ENCODE measurements around the gene PLD1.

DNA sequence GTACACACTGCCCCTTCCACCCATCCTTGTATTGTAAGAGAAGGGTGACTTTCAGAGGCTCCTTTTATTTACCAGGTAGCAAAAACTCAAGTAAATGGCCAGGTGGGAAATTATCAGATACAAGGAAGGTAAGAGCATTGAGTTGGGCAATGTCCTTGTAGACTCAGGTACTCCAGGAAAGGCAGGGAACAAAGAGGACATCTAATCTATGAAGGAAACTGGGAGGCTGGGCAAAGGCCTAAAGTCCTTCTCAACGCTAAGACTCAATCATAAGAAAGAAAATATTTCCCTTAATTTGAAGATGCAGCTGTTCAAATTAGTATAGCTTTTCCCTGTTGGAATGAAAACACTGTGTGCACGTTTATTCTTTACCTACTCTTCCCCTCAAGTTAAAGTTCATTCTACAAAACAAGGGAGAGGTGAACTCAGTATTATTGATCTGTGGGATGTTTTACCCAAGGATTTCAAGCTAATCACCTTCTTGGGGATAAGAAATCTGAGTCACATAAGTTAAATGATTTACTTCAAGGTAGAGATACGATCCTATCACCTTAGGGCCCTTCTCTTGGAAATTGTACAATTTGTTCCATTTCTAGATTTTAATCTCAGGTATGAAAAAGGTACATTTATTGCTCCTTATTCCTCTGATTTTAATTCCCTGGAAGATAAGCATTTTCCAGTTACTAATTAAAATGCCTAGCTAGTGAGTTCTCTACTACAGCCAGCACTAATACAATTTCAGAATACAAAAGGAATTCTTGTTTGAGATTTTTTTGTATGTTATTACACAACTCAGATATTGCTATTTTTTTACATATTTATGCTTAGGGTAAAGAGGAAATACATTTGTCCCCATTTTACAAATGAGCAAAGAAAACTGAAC, 80.6 kb downstream of the PLD1 start:
- TF ChIP-seq, protein P1, sequence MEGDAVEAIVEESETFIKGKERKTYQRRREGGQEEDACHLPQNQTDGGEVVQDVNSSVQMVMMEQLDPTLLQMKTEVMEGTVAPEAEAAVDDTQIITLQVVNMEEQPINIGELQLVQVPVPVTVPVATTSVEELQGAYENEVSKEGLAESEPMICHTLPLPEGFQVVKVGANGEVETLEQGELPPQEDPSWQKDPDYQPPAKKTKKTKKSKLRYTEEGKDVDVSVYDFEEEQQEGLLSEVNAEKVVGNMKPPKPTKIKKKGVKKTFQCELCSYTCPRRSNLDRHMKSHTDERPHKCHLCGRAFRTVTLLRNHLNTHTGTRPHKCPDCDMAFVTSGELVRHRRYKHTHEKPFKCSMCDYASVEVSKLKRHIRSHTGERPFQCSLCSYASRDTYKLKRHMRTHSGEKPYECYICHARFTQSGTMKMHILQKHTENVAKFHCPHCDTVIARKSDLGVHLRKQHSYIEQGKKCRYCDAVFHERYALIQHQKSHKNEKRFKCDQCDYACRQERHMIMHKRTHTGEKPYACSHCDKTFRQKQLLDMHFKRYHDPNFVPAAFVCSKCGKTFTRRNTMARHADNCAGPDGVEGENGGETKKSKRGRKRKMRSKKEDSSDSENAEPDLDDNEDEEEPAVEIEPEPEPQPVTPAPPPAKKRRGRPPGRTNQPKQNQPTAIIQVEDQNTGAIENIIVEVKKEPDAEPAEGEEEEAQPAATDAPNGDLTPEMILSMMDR (IDR thresholded peaks at IDR 0.05; ENCODE audit: low read depth, low read length) = no peak
- TF ChIP-seq POLR2A (IDR thresholded peaks at IDR 0.05; ENCODE audit: extremely low read depth, insufficient read length) = no peak
- TF ChIP-seq, protein P2, sequence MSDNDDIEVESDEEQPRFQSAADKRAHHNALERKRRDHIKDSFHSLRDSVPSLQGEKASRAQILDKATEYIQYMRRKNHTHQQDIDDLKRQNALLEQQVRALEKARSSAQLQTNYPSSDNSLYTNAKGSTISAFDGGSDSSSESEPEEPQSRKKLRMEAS (IDR thresholded peaks at IDR 0.05; ENCODE audit: low read depth, low read length) = no peak
- no peak for TF ChIP-seq MYC (IDR thresholded peaks at IDR 0.05; ENCODE audit: low read depth, low read length)

Data from NB4 (cell line).